Activated CD8-positive, alpha-beta memory T cell treated with anti-CD3 and anti-CD28 coated beads for 24 hours (primary cell): ENCODE data around the gene DPPA2.

Source experiments
- DNase-seq: peaks from one replicate; pipeline ENCODE4 v3.0.0-alpha.2; 2020

DPPA2 gene

GRCh38 chr3:109313061-109313460 lies 3.3 kb downstream of the DPPA2 start:
- DNase-seq = no peak

- no peak for DNase-seq
Observed at GRCh38 chr3:109297496-109297895, 18.8 kb downstream of the DPPA2 start.

GRCh38 chr3:109284071-109284470 lies 32.2 kb downstream of the DPPA2 start:
- DNase-seq = no peak

GRCh38 chr3:109278546-109278945 lies 37.8 kb downstream of the DPPA2 start:
- no peak for DNase-seq

- no peak for DNase-seq
Observed at GRCh38 chr3:109278141-109278540, 38.2 kb downstream of the DPPA2 start.

GRCh38 chr3:109275702-109276293 lies 40.5 kb downstream of the DPPA2 start:
- no peak for DNase-seq

- DNase-seq = no peak
Observed at GRCh38 chr3:109270779-109271178, 45.5 kb downstream of the DPPA2 start.

GRCh38 chr3:109269577-109270275 lies 46.6 kb downstream of the DPPA2 start:
- no peak for DNase-seq

- DNase-seq = no peak
Observed at GRCh38 chr3:109268181-109268580, 48.1 kb downstream of the DPPA2 start.

- no peak for DNase-seq
Observed at GRCh38 chr3:109265295-109265694, 51.0 kb downstream of the DPPA2 start.

GRCh38 chr3:109257269-109257668 lies 59.0 kb downstream of the DPPA2 start:
- DNase-seq = no peak

- no peak for DNase-seq
Observed at GRCh38 chr3:109254770-109255169, 61.5 kb downstream of the DPPA2 start.

- no peak for DNase-seq
Observed at GRCh38 chr3:109252641-109253040, 63.7 kb downstream of the DPPA2 start.
